ENCODE results near the gene S100A3.
"Not testable (repeated sequence)": the region's sequence is repeated elsewhere in the genome, so short reads cannot be mapped to it uniquely, and the experiment has no call there.

The S100A3 gene

GRCh38 chr1:153520137-153520691 is 28.8 kb downstream of the S100A3 start:
- H2AK5ac ChIP-seq (ENCODE audit: low read depth, low read length); H2BK12ac ChIP-seq (ENCODE audit: low read length); H2BK120ac ChIP-seq (ENCODE audit: low read depth, low read length); H3K27me3 ChIP-seq (ENCODE audit: control insufficient read depth in 3 of 3, insufficient read depth in 3 of 3, low read depth in 1 of 3, low read length in 3 of 3); H3K9ac ChIP-seq (ENCODE audit: low read depth, low read length, poor library complexity); H3K4me1 ChIP-seq (ENCODE audit: control insufficient read depth in 2 of 2, insufficient read depth in 1 of 2, low read depth in 1 of 2, low read length in 2 of 2); H3K18ac ChIP-seq (ENCODE audit: low read length); H3K27ac ChIP-seq (replicated peaks; ENCODE audit: low read length); H3K36me3 ChIP-seq (replicated peaks in 1 of 2; ENCODE audit: control insufficient read depth in 2 of 2, insufficient read depth in 2 of 2, low read length in 2 of 2); H2BK5ac ChIP-seq (ENCODE audit: low read length); H2AFZ ChIP-seq (ENCODE audit: low read length); H2BK15ac ChIP-seq (ENCODE audit: low read length); H3K14ac ChIP-seq (ENCODE audit: low read length); H3K79me1 ChIP-seq (ENCODE audit: low read depth, low read length); H3K9me3 ChIP-seq (replicated peaks in 1 of 2; ENCODE audit: control insufficient read depth in 2 of 2, insufficient read depth in 1 of 2, low read depth in 1 of 2, low read length in 2 of 2); H3K23ac ChIP-seq (ENCODE audit: low read depth, low read length, poor library complexity); H3K4me3 ChIP-seq (ENCODE audit: low read length in 2 of 2); H4K8ac ChIP-seq (ENCODE audit: low read depth, low read length); H3K4ac ChIP-seq (ENCODE audit: low read length); H3K4me2 ChIP-seq (ENCODE audit: insufficient read depth, low read length, poor library complexity, severe bottlenecking); H4K91ac ChIP-seq (ENCODE audit: low read depth, low read length, poor library complexity); DNase-seq (ENCODE audit: low spot score): not testable (repeated sequence)
- WGBS, 2 donors (ENCODE audit: extremely low coverage in 2 of 2, insufficient read length in 2 of 2, insufficient replicate concordance in 1 of 2): no CpG with 5 or more reads among the region's 5 CpGs

- Histone ChIP-seq H3K4me3 (ENCODE audit: low read length in 2 of 2) (no peak overlapping the region), H3K36me3 (replicated peaks in 1 of 2; ENCODE audit: control insufficient read depth in 2 of 2, insufficient read depth in 2 of 2, low read length in 2 of 2) (no peaks in the 10 kb centered on the region), H2BK12ac (ENCODE audit: low read length) (no peak overlapping the region), H2BK15ac (ENCODE audit: low read length) (no peak overlapping the region), H2AK5ac (ENCODE audit: low read depth, low read length) (no peak overlapping the region), H3K27me3 (ENCODE audit: control insufficient read depth in 3 of 3, insufficient read depth in 3 of 3, low read depth in 1 of 3, low read length in 3 of 3) (peaks cover 0 to 7% (median 0%) of the 10 kb centered on the region in 3 experiments), H3K4me1 (ENCODE audit: control insufficient read depth in 2 of 2, insufficient read depth in 1 of 2, low read depth in 1 of 2, low read length in 2 of 2) (peaks cover 0 to 3% of the 10 kb centered on the region in 2 donors), H3K18ac (ENCODE audit: low read length) (no peak overlapping the region), H3K27ac (replicated peaks; ENCODE audit: low read length) (no peak overlapping the region), H4K8ac (ENCODE audit: low read depth, low read length) (no peak overlapping the region), H3K23ac (ENCODE audit: low read depth, low read length, poor library complexity) (no peak overlapping the region), H4K91ac (ENCODE audit: low read depth, low read length, poor library complexity) (no peak overlapping the region), H3K9ac (ENCODE audit: low read depth, low read length, poor library complexity) (no peak overlapping the region), H3K14ac (ENCODE audit: low read length) (no peak overlapping the region), H2BK5ac (ENCODE audit: low read length) (no peak overlapping the region), H3K79me1 (ENCODE audit: low read depth, low read length) (no peaks in the 10 kb centered on the region), H2BK120ac (ENCODE audit: low read depth, low read length) (no peak overlapping the region), H3K4me2 (ENCODE audit: insufficient read depth, low read length, poor library complexity, severe bottlenecking) (no peak overlapping the region), H2AFZ (ENCODE audit: low read length) (no peak overlapping the region), H3K4ac (ENCODE audit: low read length) (no peak overlapping the region), H3K9me3 (replicated peaks in 1 of 2; ENCODE audit: control insufficient read depth in 2 of 2, insufficient read depth in 1 of 2, low read depth in 1 of 2, low read length in 2 of 2) (no peaks in the 10 kb centered on the region)
- no peak for DNase-seq (ENCODE audit: low spot score)
- no CpG with 5 or more reads among the region's 3 CpGs for WGBS, 2 donors (ENCODE audit: extremely low coverage in 2 of 2, insufficient read length in 2 of 2, insufficient replicate concordance in 1 of 2)
Measured at GRCh38 chr1:153519242-153519641, 29.8 kb downstream of the S100A3 start.

GRCh38 chr1:153515504-153516394 is 33.3 kb downstream of the S100A3 start:
- Histone ChIP-seq H3K36me3 (replicated peaks in 1 of 2; ENCODE audit: control insufficient read depth in 2 of 2, insufficient read depth in 2 of 2, low read length in 2 of 2) (no peaks in the 10 kb centered on the region), H2BK120ac (ENCODE audit: low read depth, low read length) (peak overlapping the region; percentile 87), H3K14ac (ENCODE audit: low read length) (peak overlapping the region; percentile 71), H2BK15ac (ENCODE audit: low read length) (no peak overlapping the region), H2BK5ac (ENCODE audit: low read length) (no peak overlapping the region), H3K4me1 (ENCODE audit: control insufficient read depth in 2 of 2, insufficient read depth in 1 of 2, low read depth in 1 of 2, low read length in 2 of 2) (peaks cover 0 to 3% of the 10 kb centered on the region in 2 donors), H3K18ac (ENCODE audit: low read length) (peak overlapping the region; percentile 59), H2AFZ (ENCODE audit: low read length) (no peak overlapping the region), H3K9ac (ENCODE audit: low read depth, low read length, poor library complexity) (no peak overlapping the region), H4K91ac (ENCODE audit: low read depth, low read length, poor library complexity) (no peak overlapping the region), H2AK5ac (ENCODE audit: low read depth, low read length) (peak overlapping the region; percentile 70), H3K4me2 (ENCODE audit: insufficient read depth, low read length, poor library complexity, severe bottlenecking) (no peak overlapping the region), H3K27me3 (ENCODE audit: control insufficient read depth in 3 of 3, insufficient read depth in 3 of 3, low read depth in 1 of 3, low read length in 3 of 3) (peaks cover 0 to 13% (median 0%) of the 10 kb centered on the region in 3 experiments), H3K9me3 (replicated peaks in 1 of 2; ENCODE audit: control insufficient read depth in 2 of 2, insufficient read depth in 1 of 2, low read depth in 1 of 2, low read length in 2 of 2) (no peaks in the 10 kb centered on the region), H3K4me3 (ENCODE audit: low read length in 2 of 2) (no peak overlapping the region), H2BK12ac (ENCODE audit: low read length) (no peak overlapping the region), H3K23ac (ENCODE audit: low read depth, low read length, poor library complexity) (peak overlapping the region; percentile 80), H3K79me1 (ENCODE audit: low read depth, low read length) (no peaks in the 10 kb centered on the region), H3K27ac (replicated peaks; ENCODE audit: low read length) (no peak overlapping the region), H4K8ac (ENCODE audit: low read depth, low read length) (no peak overlapping the region), H3K4ac (ENCODE audit: low read length) (no peak overlapping the region)
- no CpG with 5 or more reads among the region's 8 CpGs for WGBS, 2 donors (ENCODE audit: extremely low coverage in 2 of 2, insufficient read length in 2 of 2, insufficient replicate concordance in 1 of 2)
- no peak for DNase-seq (ENCODE audit: low spot score)

- no peak overlapping the region for H3K18ac ChIP-seq (ENCODE audit: low read length)
- no peak overlapping the region for H3K9ac ChIP-seq (ENCODE audit: low read depth, low read length, poor library complexity)
- H2AFZ ChIP-seq (ENCODE audit: low read length): no peak overlapping the region
- WGBS, 2 donors (ENCODE audit: extremely low coverage in 2 of 2, insufficient read length in 2 of 2, insufficient replicate concordance in 1 of 2): no CpG with 5 or more reads among the region's 7 CpGs
- no peak for DNase-seq (ENCODE audit: low spot score)
- H3K27ac ChIP-seq (replicated peaks; ENCODE audit: low read length): no peak overlapping the region
- no peak overlapping the region for H4K8ac ChIP-seq (ENCODE audit: low read depth, low read length)
- no peak overlapping the region for H3K4me3 ChIP-seq (ENCODE audit: low read length in 2 of 2)
- no peak overlapping the region for H3K4ac ChIP-seq (ENCODE audit: low read length)
- no peaks in the 10 kb centered on the region for H3K36me3 ChIP-seq (replicated peaks in 1 of 2; ENCODE audit: control insufficient read depth in 2 of 2, insufficient read depth in 2 of 2, low read length in 2 of 2)
- H2BK120ac ChIP-seq (ENCODE audit: low read depth, low read length): no peak overlapping the region
- no peak overlapping the region for H3K23ac ChIP-seq (ENCODE audit: low read depth, low read length, poor library complexity)
- H2BK12ac ChIP-seq (ENCODE audit: low read length): no peak overlapping the region
- H3K4me2 ChIP-seq (ENCODE audit: insufficient read depth, low read length, poor library complexity, severe bottlenecking): no peak overlapping the region
- H3K79me1 ChIP-seq (ENCODE audit: low read depth, low read length): no peaks in the 10 kb centered on the region
- peaks cover 0 to 13% (median 0%) of the 10 kb centered on the region in 3 experiments for H3K27me3 ChIP-seq (ENCODE audit: control insufficient read depth in 3 of 3, insufficient read depth in 3 of 3, low read depth in 1 of 3, low read length in 3 of 3)
- no peak overlapping the region for H3K14ac ChIP-seq (ENCODE audit: low read length)
- H2BK15ac ChIP-seq (ENCODE audit: low read length): no peak overlapping the region
- H2AK5ac ChIP-seq (ENCODE audit: low read depth, low read length): no peak overlapping the region
- no peaks in the 10 kb centered on the region for H3K9me3 ChIP-seq (replicated peaks in 1 of 2; ENCODE audit: control insufficient read depth in 2 of 2, insufficient read depth in 1 of 2, low read depth in 1 of 2, low read length in 2 of 2)
- H2BK5ac ChIP-seq (ENCODE audit: low read length): no peak overlapping the region
- H4K91ac ChIP-seq (ENCODE audit: low read depth, low read length, poor library complexity): no peak overlapping the region
- H3K4me1 ChIP-seq (ENCODE audit: control insufficient read depth in 2 of 2, insufficient read depth in 1 of 2, low read depth in 1 of 2, low read length in 2 of 2): peaks cover 0 to 3% of the 10 kb centered on the region in 2 donors
Measured at GRCh38 chr1:153513666-153514065, 35.4 kb downstream of the S100A3 start.

Measured in neuronal stem cell (in vitro differentiated cells).